Activated T-helper 2 cell treated with anti-CD3 and anti-CD28 coated beads, Interferon-gamma antibody, Interleukin-2, Interleukin-4, amounts not matched to agents 10 μg/mL and 5 μg/mL and 100 μg/mL, durations not matched to agents 14 hours and 24 hours and 36 hours (primary cell): Measurements from ENCODE around the gene THAP3. TPM values are rescaled to one million over a fixed set of nuclear protein-coding genes. Genes with fewer than 3 reads are reported as not detected.

Experiments
- DNase-seq: peaks from one replicate; pipeline ENCODE4 v3.0.0; 2021; ENCODE audit warnings: low spot score
- H3K27ac Mint-ChIP-seq: one replicate; pipeline ENCODE4 v1.8.0; 2021; ENCODE audit warnings: mixed read lengths
- H3K27me3 Mint-ChIP-seq: one replicate; pipeline ENCODE4 v1.8.0; 2021; ENCODE audit warnings: low read depth, mixed read lengths
- H3K36me3 Mint-ChIP-seq: one replicate; pipeline ENCODE4 v1.8.0; 2021; ENCODE audit warnings: low read depth, mixed read lengths
- H3K4me1 Mint-ChIP-seq: one replicate; pipeline ENCODE4 v1.8.0; 2021; ENCODE audit warnings: low read depth, mixed read lengths
- H3K4me3 Mint-ChIP-seq: one replicate; pipeline ENCODE4 v1.8.0; 2021; ENCODE audit warnings: low read depth, mild to moderate bottlenecking, moderate library complexity, mixed read lengths
- H3K9me3 Mint-ChIP-seq: one replicate; pipeline ENCODE4 v1.8.0; 2021; ENCODE audit warnings: mixed read lengths
- intact Hi-C: fragments of 100-400 bp; cut with micrococcal nuclease; formaldehyde crosslinking; loops from one replicate; pipeline ENCODE4 v1.15.1; 2023
- total RNA-seq: library from RNA; stranded (reverse); gene quantifications from 2 replicates; pipeline ENCODE4 v1.2.3, GENCODE V29; 2022

Gene THAP3, protein sequence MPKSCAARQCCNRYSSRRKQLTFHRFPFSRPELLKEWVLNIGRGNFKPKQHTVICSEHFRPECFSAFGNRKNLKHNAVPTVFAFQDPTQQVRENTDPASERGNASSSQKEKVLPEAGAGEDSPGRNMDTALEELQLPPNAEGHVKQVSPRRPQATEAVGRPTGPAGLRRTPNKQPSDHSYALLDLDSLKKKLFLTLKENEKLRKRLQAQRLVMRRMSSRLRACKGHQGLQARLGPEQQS
- 23.2 and 24.1 TPM in 2 replicates for total RNA-seq

DNA sequence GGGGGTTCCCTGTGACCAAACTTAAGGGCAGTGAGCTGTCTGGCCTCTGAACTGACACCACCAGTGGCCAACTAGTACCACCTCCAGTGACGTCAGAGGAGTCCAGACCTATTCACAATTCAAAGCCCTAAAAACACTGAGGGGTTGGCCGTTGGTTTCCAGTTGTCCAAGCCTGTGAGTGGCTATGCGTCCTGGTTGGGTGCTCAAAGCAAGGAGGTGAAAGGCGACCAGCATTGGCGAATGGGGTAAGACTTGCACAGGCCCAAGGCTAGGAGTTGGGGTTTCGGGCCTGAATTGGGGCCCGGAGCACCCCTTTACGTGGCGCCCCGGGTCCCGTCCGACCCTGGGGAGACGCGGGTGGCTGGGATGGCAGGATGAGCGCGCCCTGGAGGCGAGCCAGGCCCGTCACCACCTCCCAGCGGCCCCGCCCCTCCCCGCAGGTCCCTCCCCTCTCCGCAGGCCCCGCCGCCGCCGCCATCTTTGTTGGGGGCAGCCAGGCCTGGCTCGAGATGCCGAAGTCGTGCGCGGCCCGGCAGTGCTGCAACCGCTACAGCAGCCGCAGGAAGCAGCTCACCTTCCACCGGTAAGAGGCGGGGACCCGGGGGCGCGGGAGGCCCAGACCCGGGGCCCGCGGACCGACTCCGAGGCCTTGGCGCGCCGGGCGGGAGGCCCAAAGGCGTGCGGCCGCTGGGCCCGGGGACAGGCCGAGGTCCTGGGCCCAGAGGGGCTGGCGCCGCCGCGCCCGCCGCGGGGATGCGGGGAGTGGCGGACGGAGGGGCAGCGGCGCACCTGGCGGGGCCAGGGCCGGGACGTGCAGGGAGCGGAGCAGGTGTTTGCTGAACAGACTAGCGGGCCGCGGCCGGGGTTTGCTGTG, at the start of gene THAP3:
TSS of gene THAP3 (plus strand) at position 159 of the 874 bp plus-strand sequence. CDS start at position 510, 351 bp downstream.
- Mint-ChIP-seq H3K4me1 (peaks cover 15% of the 10 kb centered on the region), H3K4me3 (peak within 1 kb of the TSS; percentile 86), H3K36me3 (peaks cover 58% of the 10 kb centered on the region), H3K27me3 (no peaks in the 10 kb centered on the region), H3K9me3 (no peaks in the 10 kb centered on the region), H3K27ac (peak within 1 kb of the TSS; percentile 78)
- DNase-seq, result peak; percentile 79
- intact Hi-C loops, result loop anchor here (1.0 kb wide), 1 partner anchor 24 kb away; no protein-coding TSS in a partner anchor

DNA sequence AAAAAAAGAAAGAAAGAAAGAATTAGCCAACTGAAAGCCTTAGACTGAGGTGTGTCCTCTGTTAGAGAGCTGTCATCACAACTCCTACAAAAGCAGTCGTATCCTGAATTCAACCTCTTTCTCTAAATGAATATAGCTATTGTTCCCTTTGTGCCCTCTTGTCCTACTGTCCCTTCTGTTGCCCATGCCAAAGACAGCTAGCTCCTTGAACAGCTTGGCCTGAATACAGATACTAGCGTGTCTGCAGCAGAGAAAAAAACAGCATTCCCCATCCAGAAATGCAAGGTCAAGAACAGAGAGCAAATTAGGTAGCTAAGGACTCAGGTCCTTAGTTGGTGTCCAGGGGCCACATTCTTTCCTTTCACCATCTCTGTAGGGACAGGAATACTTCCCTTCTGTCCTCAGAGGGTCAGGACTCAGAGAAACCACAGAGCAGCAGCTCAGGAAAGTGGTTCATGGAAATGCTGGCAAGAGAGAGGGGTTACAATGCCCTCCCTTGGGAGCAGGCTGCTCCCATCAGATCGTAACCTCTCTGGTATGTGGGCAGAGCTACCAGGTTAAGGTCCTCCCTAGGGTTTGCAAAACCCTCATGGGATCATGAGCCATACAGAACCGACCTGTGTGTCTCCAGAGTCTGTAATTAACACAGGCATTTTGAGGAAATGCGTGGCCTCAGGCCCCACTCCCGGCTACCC, 46.7 kb upstream of the THAP3 start:
- intact Hi-C loops, result loop anchor here (2.0 kb wide), 1 partner anchor 23 kb away; the partner anchor contains the start of genes NOL9 and TAS1R1
- no peak overlapping the region for H3K4me3 Mint-ChIP-seq
- peaks cover 7% of the 10 kb centered on the region for H3K36me3 Mint-ChIP-seq
- peaks cover 29% of the 10 kb centered on the region for H3K4me1 Mint-ChIP-seq
- H3K27me3 Mint-ChIP-seq, result no peaks in the 10 kb centered on the region
- H3K27ac Mint-ChIP-seq, result no peak overlapping the region
- H3K9me3 Mint-ChIP-seq, result no peaks in the 10 kb centered on the region
- no peak for DNase-seq

DNA sequence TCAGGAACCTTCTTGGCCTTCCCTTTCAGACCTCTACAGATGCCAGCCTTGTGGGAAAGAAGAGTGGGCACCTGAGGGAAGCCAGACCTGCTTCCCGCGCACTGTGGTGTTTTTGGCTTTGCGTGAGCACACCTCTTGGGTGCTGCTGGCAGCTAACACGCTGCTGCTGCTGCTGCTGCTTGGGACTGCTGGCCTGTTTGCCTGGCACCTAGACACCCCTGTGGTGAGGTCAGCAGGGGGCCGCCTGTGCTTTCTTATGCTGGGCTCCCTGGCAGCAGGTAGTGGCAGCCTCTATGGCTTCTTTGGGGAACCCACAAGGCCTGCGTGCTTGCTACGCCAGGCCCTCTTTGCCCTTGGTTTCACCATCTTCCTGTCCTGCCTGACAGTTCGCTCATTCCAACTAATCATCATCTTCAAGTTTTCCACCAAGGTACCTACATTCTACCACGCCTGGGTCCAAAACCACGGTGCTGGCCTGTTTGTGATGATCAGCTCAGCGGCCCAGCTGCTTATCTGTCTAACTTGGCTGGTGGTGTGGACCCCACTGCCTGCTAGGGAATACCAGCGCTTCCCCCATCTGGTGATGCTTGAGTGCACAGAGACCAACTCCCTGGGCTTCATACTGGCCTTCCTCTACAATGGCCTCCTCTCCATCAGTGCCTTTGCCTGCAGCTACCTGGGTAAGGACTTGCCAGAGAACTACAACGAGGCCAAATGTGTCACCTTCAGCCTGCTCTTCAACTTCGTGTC, 45.9 kb upstream of the THAP3 start:
- Mint-ChIP-seq H3K27ac (no peak overlapping the region), H3K4me1 (peaks cover 29% of the 10 kb centered on the region), H3K4me3 (peak overlapping the region; percentile 88), H3K36me3 (peaks cover 7% of the 10 kb centered on the region), H3K9me3 (no peaks in the 10 kb centered on the region), H3K27me3 (no peaks in the 10 kb centered on the region)
- intact Hi-C loops, result loop anchor here (1.0 to 2.0 kb wide), 2 partner anchors 24 to 25 kb away; partner anchors contain the start of genes NOL9 and TAS1R1
- no peak for DNase-seq

DNA sequence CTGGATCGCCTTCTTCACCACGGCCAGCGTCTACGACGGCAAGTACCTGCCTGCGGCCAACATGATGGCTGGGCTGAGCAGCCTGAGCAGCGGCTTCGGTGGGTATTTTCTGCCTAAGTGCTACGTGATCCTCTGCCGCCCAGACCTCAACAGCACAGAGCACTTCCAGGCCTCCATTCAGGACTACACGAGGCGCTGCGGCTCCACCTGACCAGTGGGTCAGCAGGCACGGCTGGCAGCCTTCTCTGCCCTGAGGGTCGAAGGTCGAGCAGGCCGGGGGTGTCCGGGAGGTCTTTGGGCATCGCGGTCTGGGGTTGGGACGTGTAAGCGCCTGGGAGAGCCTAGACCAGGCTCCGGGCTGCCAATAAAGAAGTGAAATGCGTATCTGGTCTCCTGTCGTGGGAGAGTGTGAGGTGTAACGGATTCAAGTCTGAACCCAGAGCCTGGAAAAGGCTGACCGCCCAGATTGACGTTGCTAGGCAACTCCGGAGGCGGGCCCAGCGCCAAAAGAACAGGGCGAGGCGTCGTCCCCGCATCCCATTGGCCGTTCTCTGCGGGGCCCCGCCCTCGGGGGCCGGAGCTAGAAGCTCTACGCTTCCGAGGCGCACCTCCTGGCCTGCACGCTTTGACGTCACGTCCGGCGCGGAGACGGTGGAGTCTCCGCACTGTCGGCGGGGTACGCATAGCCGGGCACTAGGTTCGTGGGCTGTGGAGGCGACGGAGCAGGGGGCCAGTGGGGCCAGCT, 45.1 kb upstream of the THAP3 start, which contains the start of gene ZBTB48:
TSS of gene ZBTB48 (plus strand) at position 621 of the 745 bp plus-strand sequence. CDS start 616 bp downstream, outside the sequence.
- Mint-ChIP-seq H3K27me3 (no peaks in the 10 kb centered on the region), H3K4me1 (peaks cover 31% of the 10 kb centered on the region), H3K4me3 (peak within 1 kb of the TSS; percentile 88), H3K27ac (peak within 1 kb of the TSS; percentile 92), H3K36me3 (peaks cover 10% of the 10 kb centered on the region), H3K9me3 (no peaks in the 10 kb centered on the region)
- peak; percentile 95 for DNase-seq
- intact Hi-C loops, result loop anchor here (1.0 to 2.0 kb wide), 2 partner anchors 24 to 25 kb away; partner anchors contain the start of genes NOL9 and TAS1R1

DNA sequence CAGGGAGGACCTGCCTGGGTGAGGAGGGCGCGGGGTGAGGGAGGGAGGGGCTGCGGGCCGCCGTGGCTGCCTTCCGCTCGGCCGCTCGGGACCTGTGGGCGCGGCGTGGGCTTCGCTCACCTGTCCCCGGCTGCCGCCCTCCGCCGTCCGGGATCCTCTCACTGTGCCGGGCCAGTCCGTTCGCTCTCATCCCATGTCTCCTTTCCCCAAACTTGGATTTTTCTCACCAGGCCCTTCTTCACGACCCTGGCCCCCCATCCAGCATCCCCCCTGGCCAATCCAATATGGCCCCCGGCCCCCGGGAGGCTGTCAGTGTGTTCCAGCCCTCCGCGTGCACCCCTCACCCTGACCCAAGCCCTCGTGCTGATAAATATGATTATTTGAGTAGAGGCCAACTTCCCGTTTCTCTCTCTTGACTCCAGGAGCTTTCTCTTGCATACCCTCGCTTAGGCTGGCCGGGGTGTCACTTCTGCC, 44.5 kb upstream of the THAP3 start:
- Mint-ChIP-seq H3K4me1 (peaks cover 35% of the 10 kb centered on the region), H3K4me3 (peak overlapping the region; percentile 88), H3K9me3 (no peaks in the 10 kb centered on the region), H3K27ac (peak overlapping the region; percentile 92), H3K36me3 (peaks cover 11% of the 10 kb centered on the region), H3K27me3 (no peaks in the 10 kb centered on the region)
- DNase-seq, result no peak
- intact Hi-C loops, result no loop called here

DNA sequence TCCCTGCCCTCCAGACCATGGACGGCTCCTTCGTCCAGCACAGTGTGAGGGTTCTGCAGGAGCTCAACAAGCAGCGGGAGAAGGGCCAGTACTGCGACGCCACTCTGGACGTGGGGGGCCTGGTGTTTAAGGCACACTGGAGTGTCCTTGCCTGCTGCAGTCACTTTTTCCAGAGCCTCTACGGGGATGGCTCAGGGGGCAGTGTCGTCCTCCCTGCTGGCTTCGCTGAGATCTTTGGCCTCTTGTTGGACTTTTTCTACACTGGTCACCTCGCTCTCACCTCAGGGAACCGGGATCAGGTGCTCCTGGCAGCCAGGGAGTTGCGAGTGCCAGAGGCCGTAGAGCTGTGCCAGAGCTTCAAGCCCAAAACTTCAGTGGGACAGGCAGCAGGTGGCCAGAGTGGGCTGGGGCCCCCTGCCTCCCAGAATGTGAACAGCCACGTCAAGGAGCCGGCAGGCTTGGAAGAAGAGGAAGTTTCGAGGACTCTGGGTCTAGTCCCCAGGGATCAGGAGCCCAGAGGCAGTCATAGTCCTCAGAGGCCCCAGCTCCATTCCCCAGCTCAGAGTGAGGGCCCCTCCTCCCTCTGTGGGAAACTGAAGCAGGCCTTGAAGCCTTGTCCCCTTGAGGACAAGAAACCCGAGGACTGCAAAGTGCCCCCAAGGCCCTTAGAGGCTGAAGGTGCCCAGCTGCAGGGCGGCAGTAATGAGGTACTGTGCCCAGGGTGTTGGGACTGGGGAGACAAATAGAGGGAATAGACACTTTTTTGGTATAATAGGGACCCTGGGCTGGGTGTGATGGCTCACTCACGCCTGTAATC, 43.9 kb upstream of the THAP3 start:
- intact Hi-C loops, result no loop called here
- no peaks in the 10 kb centered on the region for H3K9me3 Mint-ChIP-seq
- H3K4me3 Mint-ChIP-seq, result peak overlapping the region; percentile 88
- H3K27me3 Mint-ChIP-seq, result no peaks in the 10 kb centered on the region
- H3K4me1 Mint-ChIP-seq, result peaks cover 35% of the 10 kb centered on the region
- H3K27ac Mint-ChIP-seq, result peak overlapping the region; percentile 88
- peaks cover 11% of the 10 kb centered on the region for H3K36me3 Mint-ChIP-seq
- DNase-seq, result no peak

DNA sequence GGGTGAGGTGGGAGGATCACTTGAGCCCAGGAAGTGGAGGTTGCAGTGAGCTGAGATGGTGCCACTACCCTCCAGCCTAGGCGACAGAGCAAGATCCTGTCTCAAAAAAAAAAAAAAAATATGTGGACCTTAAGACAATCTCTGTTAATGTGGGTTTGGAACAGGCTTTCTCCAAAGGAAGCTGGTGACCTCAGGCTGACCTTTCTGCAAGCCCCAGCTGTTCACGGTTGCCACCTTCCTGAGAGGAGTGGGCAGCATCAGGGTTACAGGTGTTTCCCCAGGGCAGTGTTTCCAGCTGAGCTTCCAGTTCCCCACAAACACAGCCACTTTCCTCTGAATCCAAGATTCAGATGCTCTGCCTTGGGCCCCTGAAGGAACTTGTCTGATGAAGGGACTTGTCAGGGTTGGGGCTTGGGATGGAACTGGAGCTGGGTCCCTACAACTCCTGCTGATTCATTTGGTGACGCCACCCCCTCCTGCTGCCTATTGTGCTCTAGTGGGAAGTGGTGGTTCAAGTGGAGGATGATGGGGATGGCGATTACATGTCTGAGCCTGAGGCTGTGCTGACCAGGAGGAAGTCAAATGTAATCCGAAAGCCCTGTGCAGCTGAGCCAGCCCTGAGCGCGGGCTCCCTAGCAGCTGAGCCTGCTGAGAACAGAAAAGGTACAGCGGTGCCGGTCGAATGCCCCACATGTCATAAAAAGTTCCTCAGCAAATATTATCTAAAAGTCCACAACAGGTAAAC, 42.9 kb upstream of the THAP3 start:
- DNase-seq, result no peak
- peaks cover 35% of the 10 kb centered on the region for H3K4me1 Mint-ChIP-seq
- no peak overlapping the region for H3K27ac Mint-ChIP-seq
- peak overlapping the region; percentile 88 for H3K4me3 Mint-ChIP-seq
- no peaks in the 10 kb centered on the region for H3K27me3 Mint-ChIP-seq
- intact Hi-C loops, result no loop called here
- H3K36me3 Mint-ChIP-seq, result peaks cover 11% of the 10 kb centered on the region
- H3K9me3 Mint-ChIP-seq, result no peaks in the 10 kb centered on the region

DNA sequence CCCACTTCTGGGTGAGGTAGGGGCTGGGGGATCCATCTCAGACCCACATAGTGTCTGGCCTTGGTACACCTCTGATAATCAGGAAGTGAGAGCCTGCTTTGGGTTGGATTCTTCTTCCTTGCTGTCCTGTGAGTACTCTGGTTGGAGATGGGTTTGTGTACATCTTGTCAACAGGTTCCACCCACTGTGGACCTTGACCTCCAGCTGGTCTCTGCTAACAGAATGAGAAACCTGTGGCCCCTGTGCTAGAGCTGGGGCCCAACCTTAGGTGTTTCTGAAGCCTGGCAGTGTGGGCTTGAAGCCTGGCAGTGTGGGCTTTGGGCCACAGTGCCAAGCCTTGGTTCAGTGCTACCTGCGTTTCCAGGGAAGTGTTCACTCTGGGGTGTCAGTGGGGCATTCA, 42.3 kb upstream of the THAP3 start:
- intact Hi-C loops, result no loop called here
- no peaks in the 10 kb centered on the region for H3K27me3 Mint-ChIP-seq
- DNase-seq, result no peak
- H3K27ac Mint-ChIP-seq, result peak overlapping the region; percentile 62
- H3K4me1 Mint-ChIP-seq, result peaks cover 36% of the 10 kb centered on the region
- peak overlapping the region; percentile 57 for H3K4me3 Mint-ChIP-seq
- H3K9me3 Mint-ChIP-seq, result no peaks in the 10 kb centered on the region
- H3K36me3 Mint-ChIP-seq, result peaks cover 11% of the 10 kb centered on the region

DNA sequence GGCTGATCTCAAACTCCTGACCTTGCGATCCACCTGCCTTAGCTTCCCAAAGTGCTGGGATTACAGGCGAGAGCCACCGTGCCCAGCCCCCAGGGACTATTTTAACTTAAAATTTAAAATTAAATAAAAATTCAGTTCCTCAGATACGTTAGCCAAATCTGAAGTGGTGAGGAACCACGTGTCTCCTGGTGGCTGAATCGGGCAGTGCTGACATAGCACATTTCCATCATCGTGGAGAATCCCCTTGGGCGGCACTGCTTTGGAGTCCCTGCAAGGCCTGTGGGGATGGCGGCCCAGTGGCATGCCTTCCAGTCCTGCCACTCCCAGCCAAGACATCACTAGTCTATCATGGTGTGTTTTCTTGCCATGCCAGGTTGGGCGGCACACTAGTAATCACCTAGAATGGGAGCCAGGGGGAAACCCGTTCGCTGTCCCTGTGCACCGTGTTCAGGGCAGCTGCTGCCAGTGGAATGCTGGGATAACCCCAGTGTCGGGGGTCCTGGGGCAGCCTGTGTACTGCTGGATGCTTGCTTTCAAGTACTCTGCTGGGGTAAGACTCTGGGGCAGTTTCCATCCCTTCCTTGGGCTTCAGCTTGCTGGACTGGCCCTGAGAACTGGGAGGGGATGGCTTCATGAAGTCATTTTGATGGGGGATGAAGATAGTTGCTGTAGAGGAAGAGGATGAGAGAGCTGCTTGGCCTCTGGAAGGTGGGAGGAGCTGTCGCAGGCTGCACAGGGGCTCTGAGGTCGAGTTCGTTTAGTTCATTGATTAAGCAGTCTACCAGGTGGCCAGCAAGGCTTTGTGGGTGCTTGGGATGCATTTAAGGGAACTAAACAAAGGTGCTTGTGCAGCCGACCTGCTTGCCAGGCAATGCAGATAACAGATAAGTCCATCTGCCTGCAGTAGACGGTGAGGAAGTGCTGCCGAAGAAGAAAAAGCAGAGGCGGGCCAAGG, 40.3 kb upstream of the THAP3 start:
- no peaks in the 10 kb centered on the region for H3K27me3 Mint-ChIP-seq
- peaks cover 18% of the 10 kb centered on the region for H3K36me3 Mint-ChIP-seq
- DNase-seq, result no peak
- no peak overlapping the region for H3K4me3 Mint-ChIP-seq
- no peaks in the 10 kb centered on the region for H3K9me3 Mint-ChIP-seq
- peak overlapping the region; percentile 9 for H3K27ac Mint-ChIP-seq
- intact Hi-C loops, result no loop called here
- peaks cover 33% of the 10 kb centered on the region for H3K4me1 Mint-ChIP-seq
